Measurements from ENCODE around the gene FIBCD1. TPM values are rescaled to one million over a fixed set of nuclear protein-coding genes. Genes with fewer than 3 reads are reported as not detected.

Gene FIBCD1
- total and polyA plus RNA-seq, 2 experiments from 2014 or later, result 4.4 to 5.6 TPM

DNA sequence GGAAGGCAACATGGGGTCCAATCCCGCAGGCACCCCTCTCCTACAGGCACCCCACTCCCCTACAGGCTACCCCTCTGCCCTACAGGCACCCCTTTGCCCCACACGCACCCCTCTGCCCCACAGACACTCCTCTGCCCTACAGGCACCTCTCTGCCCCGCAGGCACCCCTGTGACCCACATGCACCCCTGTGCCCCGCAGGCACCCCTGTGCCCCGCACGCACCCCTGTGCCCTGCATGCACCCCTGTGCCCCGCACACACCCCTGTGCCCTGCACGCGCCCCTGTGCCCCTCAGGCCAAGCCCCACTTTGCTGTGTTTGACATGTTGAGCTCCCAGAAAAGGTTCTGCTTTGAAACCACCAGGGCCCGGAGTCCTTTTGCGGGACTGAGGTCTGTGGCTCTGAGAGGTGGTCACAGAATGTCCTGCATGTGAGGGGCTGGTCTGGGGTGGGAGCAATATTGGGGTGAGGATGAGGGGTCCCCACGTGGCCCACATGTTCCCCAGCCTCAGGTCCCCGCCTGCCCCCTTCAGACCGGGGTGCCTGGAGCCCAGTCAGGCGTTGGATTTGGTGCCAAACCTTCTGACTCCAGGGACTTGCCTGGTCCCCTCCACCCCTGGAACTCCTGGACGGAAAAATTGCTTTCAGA is 41.8 kb downstream of the FIBCD1 start:
- no peaks in the 10 kb centered on the region for H4K20me1 ChIP-seq (replicated peaks; ENCODE audit: insufficient read depth)
- H3K36me3 Mint-ChIP-seq (ENCODE audit: low read depth), result no peaks in the 10 kb centered on the region
- no peaks in the 10 kb centered on the region for H3K27me3 ChIP-seq (ENCODE audit: insufficient read depth)
- no peak overlapping the region for H2AFZ ChIP-seq
- no peak overlapping the region for H3K4me3 Mint-ChIP-seq
- H3K4me1 Mint-ChIP-seq, result no peaks in the 10 kb centered on the region; the same call in 2 of the 3 replicates
- no peak overlapping the region for H3K4me2 ChIP-seq
- H3K4me1 ChIP-seq (ENCODE audit: insufficient read depth), result no peaks in the 10 kb centered on the region
- no peak overlapping the region for H3K27ac ChIP-seq (ENCODE audit: low read depth)
- DNase-seq (ENCODE audit: low spot score) (no peak), ATAC-seq (no peak)
- TF ChIP-seq JUNB (IDR thresholded peaks at IDR 0.05; ENCODE audit: unreplicated experiment), result no peak
- TF ChIP-seq, protein P1, sequence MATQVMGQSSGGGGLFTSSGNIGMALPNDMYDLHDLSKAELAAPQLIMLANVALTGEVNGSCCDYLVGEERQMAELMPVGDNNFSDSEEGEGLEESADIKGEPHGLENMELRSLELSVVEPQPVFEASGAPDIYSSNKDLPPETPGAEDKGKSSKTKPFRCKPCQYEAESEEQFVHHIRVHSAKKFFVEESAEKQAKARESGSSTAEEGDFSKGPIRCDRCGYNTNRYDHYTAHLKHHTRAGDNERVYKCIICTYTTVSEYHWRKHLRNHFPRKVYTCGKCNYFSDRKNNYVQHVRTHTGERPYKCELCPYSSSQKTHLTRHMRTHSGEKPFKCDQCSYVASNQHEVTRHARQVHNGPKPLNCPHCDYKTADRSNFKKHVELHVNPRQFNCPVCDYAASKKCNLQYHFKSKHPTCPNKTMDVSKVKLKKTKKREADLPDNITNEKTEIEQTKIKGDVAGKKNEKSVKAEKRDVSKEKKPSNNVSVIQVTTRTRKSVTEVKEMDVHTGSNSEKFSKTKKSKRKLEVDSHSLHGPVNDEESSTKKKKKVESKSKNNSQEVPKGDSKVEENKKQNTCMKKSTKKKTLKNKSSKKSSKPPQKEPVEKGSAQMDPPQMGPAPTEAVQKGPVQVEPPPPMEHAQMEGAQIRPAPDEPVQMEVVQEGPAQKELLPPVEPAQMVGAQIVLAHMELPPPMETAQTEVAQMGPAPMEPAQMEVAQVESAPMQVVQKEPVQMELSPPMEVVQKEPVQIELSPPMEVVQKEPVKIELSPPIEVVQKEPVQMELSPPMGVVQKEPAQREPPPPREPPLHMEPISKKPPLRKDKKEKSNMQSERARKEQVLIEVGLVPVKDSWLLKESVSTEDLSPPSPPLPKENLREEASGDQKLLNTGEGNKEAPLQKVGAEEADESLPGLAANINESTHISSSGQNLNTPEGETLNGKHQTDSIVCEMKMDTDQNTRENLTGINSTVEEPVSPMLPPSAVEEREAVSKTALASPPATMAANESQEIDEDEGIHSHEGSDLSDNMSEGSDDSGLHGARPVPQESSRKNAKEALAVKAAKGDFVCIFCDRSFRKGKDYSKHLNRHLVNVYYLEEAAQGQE (IDR thresholded peaks at IDR 0.05; ENCODE audit: unreplicated experiment), result no peak
- TF ChIP-seq, protein P2, sequence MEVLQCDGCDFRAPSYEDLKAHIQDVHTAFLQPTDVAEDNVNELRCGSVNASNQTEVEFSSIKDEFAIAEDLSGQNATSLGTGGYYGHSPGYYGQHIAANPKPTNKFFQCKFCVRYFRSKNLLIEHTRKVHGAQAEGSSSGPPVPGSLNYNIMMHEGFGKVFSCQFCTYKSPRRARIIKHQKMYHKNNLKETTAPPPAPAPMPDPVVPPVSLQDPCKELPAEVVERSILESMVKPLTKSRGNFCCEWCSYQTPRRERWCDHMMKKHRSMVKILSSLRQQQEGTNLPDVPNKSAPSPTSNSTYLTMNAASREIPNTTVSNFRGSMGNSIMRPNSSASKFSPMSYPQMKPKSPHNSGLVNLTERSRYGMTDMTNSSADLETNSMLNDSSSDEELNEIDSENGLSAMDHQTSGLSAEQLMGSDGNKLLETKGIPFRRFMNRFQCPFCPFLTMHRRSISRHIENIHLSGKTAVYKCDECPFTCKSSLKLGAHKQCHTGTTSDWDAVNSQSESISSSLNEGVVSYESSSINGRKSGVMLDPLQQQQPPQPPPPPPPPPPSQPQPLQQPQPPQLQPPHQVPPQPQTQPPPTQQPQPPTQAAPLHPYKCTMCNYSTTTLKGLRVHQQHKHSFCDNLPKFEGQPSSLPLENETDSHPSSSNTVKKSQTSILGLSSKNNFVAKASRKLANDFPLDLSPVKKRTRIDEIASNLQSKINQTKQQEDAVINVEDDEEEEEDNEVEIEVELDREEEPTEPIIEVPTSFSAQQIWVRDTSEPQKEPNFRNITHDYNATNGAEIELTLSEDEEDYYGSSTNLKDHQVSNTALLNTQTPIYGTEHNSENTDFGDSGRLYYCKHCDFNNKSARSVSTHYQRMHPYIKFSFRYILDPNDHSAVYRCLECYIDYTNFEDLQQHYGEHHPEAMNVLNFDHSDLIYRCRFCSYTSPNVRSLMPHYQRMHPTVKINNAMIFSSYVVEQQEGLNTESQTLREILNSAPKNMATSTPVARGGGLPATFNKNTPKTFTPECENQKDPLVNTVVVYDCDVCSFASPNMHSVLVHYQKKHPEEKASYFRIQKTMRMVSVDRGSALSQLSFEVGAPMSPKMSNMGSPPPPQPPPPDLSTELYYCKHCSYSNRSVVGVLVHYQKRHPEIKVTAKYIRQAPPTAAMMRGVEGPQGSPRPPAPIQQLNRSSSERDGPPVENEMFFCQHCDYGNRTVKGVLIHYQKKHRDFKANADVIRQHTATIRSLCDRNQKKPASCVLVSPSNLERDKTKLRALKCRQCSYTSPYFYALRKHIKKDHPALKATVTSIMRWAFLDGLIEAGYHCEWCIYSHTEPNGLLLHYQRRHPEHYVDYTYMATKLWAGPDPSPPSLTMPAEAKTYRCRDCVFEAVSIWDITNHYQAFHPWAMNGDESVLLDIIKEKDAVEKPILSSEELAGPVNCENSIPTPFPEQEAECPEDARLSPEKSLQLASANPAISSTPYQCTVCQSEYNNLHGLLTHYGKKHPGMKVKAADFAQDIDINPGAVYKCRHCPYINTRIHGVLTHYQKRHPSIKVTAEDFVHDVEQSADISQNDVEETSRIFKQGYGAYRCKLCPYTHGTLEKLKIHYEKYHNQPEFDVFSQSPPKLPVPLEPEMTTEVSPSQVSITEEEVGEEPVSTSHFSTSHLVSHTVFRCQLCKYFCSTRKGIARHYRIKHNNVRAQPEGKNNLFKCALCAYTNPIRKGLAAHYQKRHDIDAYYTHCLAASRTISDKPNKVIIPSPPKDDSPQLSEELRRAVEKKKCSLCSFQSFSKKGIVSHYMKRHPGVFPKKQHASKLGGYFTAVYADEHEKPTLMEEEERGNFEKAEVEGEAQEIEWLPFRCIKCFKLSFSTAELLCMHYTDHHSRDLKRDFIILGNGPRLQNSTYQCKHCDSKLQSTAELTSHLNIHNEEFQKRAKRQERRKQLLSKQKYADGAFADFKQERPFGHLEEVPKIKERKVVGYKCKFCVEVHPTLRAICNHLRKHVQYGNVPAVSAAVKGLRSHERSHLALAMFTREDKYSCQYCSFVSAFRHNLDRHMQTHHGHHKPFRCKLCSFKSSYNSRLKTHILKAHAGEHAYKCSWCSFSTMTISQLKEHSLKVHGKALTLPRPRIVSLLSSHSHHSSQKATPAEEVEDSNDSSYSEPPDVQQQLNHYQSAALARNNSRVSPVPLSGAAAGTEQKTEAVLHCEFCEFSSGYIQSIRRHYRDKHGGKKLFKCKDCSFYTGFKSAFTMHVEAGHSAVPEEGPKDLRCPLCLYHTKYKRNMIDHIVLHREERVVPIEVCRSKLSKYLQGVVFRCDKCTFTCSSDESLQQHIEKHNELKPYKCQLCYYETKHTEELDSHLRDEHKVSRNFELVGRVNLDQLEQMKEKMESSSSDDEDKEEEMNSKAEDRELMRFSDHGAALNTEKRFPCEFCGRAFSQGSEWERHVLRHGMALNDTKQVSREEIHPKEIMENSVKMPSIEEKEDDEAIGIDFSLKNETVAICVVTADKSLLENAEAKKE (CRISPR knock-in tag; IDR thresholded peaks at IDR 0.05), result no peak
- no peak for TF ChIP-seq POLR2AphosphoS5 (IDR thresholded peaks at IDR 0.05; ENCODE audit: low read depth)
- TF ChIP-seq STAT1 (IDR thresholded peaks at IDR 0.05; ENCODE audit: unreplicated experiment), result no peak
- no peak for TF ChIP-seq NANOG (IDR thresholded peaks at IDR 0.05; ENCODE audit: borderline replicate concordance)
- no peak for TF ChIP-seq ZNF331 (CRISPR knock-in tag; IDR thresholded peaks at IDR 0.05; ENCODE audit: low read depth)
- TF ChIP-seq EZH2 (IDR thresholded peaks at IDR 0.05; ENCODE audit: low read depth, unreplicated experiment), result no peak
- TF ChIP-seq, protein P3, sequence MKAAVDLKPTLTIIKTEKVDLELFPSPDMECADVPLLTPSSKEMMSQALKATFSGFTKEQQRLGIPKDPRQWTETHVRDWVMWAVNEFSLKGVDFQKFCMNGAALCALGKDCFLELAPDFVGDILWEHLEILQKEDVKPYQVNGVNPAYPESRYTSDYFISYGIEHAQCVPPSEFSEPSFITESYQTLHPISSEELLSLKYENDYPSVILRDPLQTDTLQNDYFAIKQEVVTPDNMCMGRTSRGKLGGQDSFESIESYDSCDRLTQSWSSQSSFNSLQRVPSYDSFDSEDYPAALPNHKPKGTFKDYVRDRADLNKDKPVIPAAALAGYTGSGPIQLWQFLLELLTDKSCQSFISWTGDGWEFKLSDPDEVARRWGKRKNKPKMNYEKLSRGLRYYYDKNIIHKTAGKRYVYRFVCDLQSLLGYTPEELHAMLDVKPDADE (IDR thresholded peaks at IDR 0.05), result no peak
- no peaks in the 10 kb centered on the region for H3K79me2 ChIP-seq (replicated peaks; ENCODE audit: insufficient read depth)
- peaks cover 20% of the 10 kb centered on the region for H3K27me3 Mint-ChIP-seq (ENCODE audit: insufficient read depth, low read depth, poor library complexity)
- H3F3A ChIP-seq (replicated peaks; ENCODE audit: low read depth), result no peaks in the 10 kb centered on the region
- no peaks in the 10 kb centered on the region for H3K9me2 ChIP-seq (ENCODE audit: insufficient read depth)
- H3K27ac Mint-ChIP-seq, result no peak overlapping the region
- no peaks in the 10 kb centered on the region for H3K9me3 Mint-ChIP-seq
- no peaks in the 10 kb centered on the region for H3K36me3 ChIP-seq (ENCODE audit: insufficient read depth)
- no peak overlapping the region for H3K4me3 ChIP-seq

Data from GM23338 (cell line).